Fibroblast of lung (primary cell): ENCODE data around the gene CAVIN1.

Experiments
- EZH2 ChIP-seq: IDR thresholded peaks from 2 replicates; pipeline ENCODE4 v1.5.1; 2012; ENCODE audit warnings: low read length, control low read depth, mild to moderate bottlenecking; ENCODE audit errors: missing control alignments
- TF ChIP-seq, protein P1 (sequence below), 2 donors: IDR thresholded peaks in 1 of 2; conservative IDR thresholded peaks in 1 of 2; 1 replicate in 1 of 2; 2 replicates in 1 of 2; pipeline ENCODE4 v1.5.1; 2011 to 2012; ENCODE audit warnings: low read length in 2 of 2, control low read depth in 1 of 2, inconsistent platforms in 1 of 2, low read depth in 1 of 2, mild to moderate bottlenecking in 1 of 2

DNA sequence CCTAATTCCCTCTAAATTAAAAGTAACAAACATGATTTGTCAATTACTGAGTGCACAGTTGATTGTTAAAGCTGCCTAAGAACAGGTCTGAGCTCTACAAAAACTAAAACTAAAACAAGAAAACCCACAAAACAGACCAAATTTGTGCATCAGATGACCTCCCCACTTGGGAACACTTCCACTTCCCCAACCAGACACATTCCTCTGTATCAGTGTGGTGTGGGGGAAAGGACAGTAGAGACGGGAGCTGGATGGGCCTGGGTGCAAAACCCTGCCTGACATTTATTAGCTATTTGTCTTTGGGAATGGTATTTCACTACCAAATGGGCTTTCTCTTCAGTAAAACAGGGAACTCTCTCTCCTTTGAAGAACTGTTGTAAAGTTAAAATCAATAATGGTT lies 64.6 kb downstream of the CAVIN1 start:
- TF ChIP-seq, protein P1, sequence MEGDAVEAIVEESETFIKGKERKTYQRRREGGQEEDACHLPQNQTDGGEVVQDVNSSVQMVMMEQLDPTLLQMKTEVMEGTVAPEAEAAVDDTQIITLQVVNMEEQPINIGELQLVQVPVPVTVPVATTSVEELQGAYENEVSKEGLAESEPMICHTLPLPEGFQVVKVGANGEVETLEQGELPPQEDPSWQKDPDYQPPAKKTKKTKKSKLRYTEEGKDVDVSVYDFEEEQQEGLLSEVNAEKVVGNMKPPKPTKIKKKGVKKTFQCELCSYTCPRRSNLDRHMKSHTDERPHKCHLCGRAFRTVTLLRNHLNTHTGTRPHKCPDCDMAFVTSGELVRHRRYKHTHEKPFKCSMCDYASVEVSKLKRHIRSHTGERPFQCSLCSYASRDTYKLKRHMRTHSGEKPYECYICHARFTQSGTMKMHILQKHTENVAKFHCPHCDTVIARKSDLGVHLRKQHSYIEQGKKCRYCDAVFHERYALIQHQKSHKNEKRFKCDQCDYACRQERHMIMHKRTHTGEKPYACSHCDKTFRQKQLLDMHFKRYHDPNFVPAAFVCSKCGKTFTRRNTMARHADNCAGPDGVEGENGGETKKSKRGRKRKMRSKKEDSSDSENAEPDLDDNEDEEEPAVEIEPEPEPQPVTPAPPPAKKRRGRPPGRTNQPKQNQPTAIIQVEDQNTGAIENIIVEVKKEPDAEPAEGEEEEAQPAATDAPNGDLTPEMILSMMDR (conservative IDR thresholded peaks at IDR 0.05 in 1 of 2, IDR thresholded peaks at IDR 0.05 in 1 of 2; ENCODE audit: low read depth in 1 of 2, low read length in 2 of 2): no peak
- TF ChIP-seq EZH2: no peak
